Measurements from ENCODE around the gene RTN4R. TPM values are rescaled to one million over a fixed set of nuclear protein-coding genes. Genes with fewer than 3 reads are reported as not detected.
"Not testable (repeated sequence)": the region's sequence is repeated elsewhere in the genome, so short reads cannot be mapped to it uniquely, and the experiment has no call there.

Gene RTN4R
- total and polyA plus RNA-seq, 2 experiments from 2014 or later: 10.6 to 38.4 TPM

GRCh38 chr22:20304646-20305045 is 36.5 kb upstream of the RTN4R start:
- Mint-ChIP-seq H3K4me1 (0 out of 3 replicates have a peak, but pooled peaks cover 3% of the 10 kb centered on the region), H3K4me3 (no peak overlapping the region), H3K27me3 (ENCODE audit: insufficient read depth, low read depth, poor library complexity) (peaks cover 21% of the 10 kb centered on the region), H3K36me3 (ENCODE audit: low read depth) (no peaks in the 10 kb centered on the region), H3K9me3 (no peaks in the 10 kb centered on the region), H3K27ac (no peak overlapping the region)
- H3K4me3 ChIP-seq: no peak overlapping the region
- H3F3A ChIP-seq (replicated peaks; ENCODE audit: low read depth): no peaks in the 10 kb centered on the region
- no peak overlapping the region for H3K27ac ChIP-seq (ENCODE audit: low read depth)
- no peaks in the 10 kb centered on the region for H3K4me1 ChIP-seq (ENCODE audit: insufficient read depth)
- no peak for DNase-seq (ENCODE audit: low spot score)
- H3K36me3 ChIP-seq (ENCODE audit: insufficient read depth): no peaks in the 10 kb centered on the region
- H2AFZ ChIP-seq: no peak overlapping the region
- H3K79me2 ChIP-seq (replicated peaks; ENCODE audit: insufficient read depth): no peaks in the 10 kb centered on the region
- no peaks in the 10 kb centered on the region for H3K9me2 ChIP-seq (ENCODE audit: insufficient read depth)
- ATAC-seq: no peak
- H3K4me2 ChIP-seq: no peak overlapping the region
- H4K20me1 ChIP-seq (replicated peaks; ENCODE audit: insufficient read depth): no peaks in the 10 kb centered on the region
- H3K27me3 ChIP-seq (ENCODE audit: insufficient read depth): peaks cover 21% of the 10 kb centered on the region
- TF ChIP-seq POLR2AphosphoS5 (IDR thresholded peaks at IDR 0.05; ENCODE audit: low read depth) (no peak), STAT1 (IDR thresholded peaks at IDR 0.05; ENCODE audit: unreplicated experiment) (no peak), ZNF114 (CRISPR knock-in tag; IDR thresholded peaks at IDR 0.05) (no peak), ETS1 (IDR thresholded peaks at IDR 0.05) (no peak), ZNF462 (CRISPR knock-in tag; IDR thresholded peaks at IDR 0.05) (no peak), NANOG (IDR thresholded peaks at IDR 0.05; ENCODE audit: borderline replicate concordance) (no peak), EZH2phosphoT487 (IDR thresholded peaks at IDR 0.05; ENCODE audit: unreplicated experiment) (no peak), REST (IDR thresholded peaks at IDR 0.05; ENCODE audit: unreplicated experiment) (no peak), JUNB (IDR thresholded peaks at IDR 0.05; ENCODE audit: unreplicated experiment) (no peak), CREB1 (CRISPR knock-in tag; IDR thresholded peaks at IDR 0.05; ENCODE audit: low read depth) (no peak), EZH2 (IDR thresholded peaks at IDR 0.05; ENCODE audit: low read depth, unreplicated experiment) (no peak)

GRCh38 chr22:20303229-20303534 is 35.1 kb upstream of the RTN4R start:
- H3K36me3 ChIP-seq (ENCODE audit: insufficient read depth); H3K27ac Mint-ChIP-seq; H3K4me3 ChIP-seq; H3F3A ChIP-seq (replicated peaks; ENCODE audit: low read depth); H3K79me2 ChIP-seq (replicated peaks; ENCODE audit: insufficient read depth); ATAC-seq; H2AFZ ChIP-seq; H3K9me3 Mint-ChIP-seq; H3K9me2 ChIP-seq (ENCODE audit: insufficient read depth); DNase-seq (ENCODE audit: low spot score); H3K4me3 Mint-ChIP-seq; H3K4me1 Mint-ChIP-seq; H3K27ac ChIP-seq (ENCODE audit: low read depth); H4K20me1 ChIP-seq (replicated peaks; ENCODE audit: insufficient read depth); H3K4me1 ChIP-seq (ENCODE audit: insufficient read depth); H3K4me2 ChIP-seq; H3K36me3 Mint-ChIP-seq (ENCODE audit: low read depth): not testable (repeated sequence)
- peaks cover 25% of the 10 kb centered on the region for H3K27me3 ChIP-seq (ENCODE audit: insufficient read depth)
- H3K27me3 Mint-ChIP-seq (ENCODE audit: insufficient read depth, low read depth, poor library complexity): peaks cover 24% of the 10 kb centered on the region
